ENCODE data around the gene MADD.
A peak's percentile ranks its signal among the peaks of the same experiment; 100 is the strongest.

The MADD gene

GRCh38 chr11:47357985-47358730, 88.2 kb downstream of the MADD start:
- H3K27ac Mint-ChIP-seq, result no peak overlapping the region
- H3K27me3 Mint-ChIP-seq, result no peaks in the 10 kb centered on the region
- no peak overlapping the region for H3K4me3 Mint-ChIP-seq
- H3K36me3 Mint-ChIP-seq, result peaks cover 23% of the 10 kb centered on the region
- H3K4me1 Mint-ChIP-seq, result peaks cover 20% of the 10 kb centered on the region
- ATAC-seq, result no peak
- H3K9me3 Mint-ChIP-seq, result no peaks in the 10 kb centered on the region

GRCh38 chr11:47358731-47359051, 88.8 kb downstream of the MADD start:
- no peak for ATAC-seq
- no peaks in the 10 kb centered on the region for H3K9me3 Mint-ChIP-seq
- H3K27me3 Mint-ChIP-seq, result no peaks in the 10 kb centered on the region
- no peak overlapping the region for H3K4me3 Mint-ChIP-seq
- peaks cover 20% of the 10 kb centered on the region for H3K4me1 Mint-ChIP-seq
- H3K36me3 Mint-ChIP-seq, result peaks cover 23% of the 10 kb centered on the region
- H3K27ac Mint-ChIP-seq, result no peak overlapping the region

- Mint-ChIP-seq H3K9me3 (no peaks in the 10 kb centered on the region), H3K4me1 (peaks cover 21% of the 10 kb centered on the region), H3K27me3 (no peaks in the 10 kb centered on the region), H3K27ac (no peak overlapping the region), H3K36me3 (peaks cover 23% of the 10 kb centered on the region), H3K4me3 (no peak overlapping the region)
- ATAC-seq, result no peak
Observed at GRCh38 chr11:47359162-47359561, 89.2 kb downstream of the MADD start.

- no peaks in the 10 kb centered on the region for H3K27me3 Mint-ChIP-seq
- no peak overlapping the region for H3K27ac Mint-ChIP-seq
- H3K36me3 Mint-ChIP-seq, result peaks cover 23% of the 10 kb centered on the region
- peaks cover 25% of the 10 kb centered on the region for H3K4me1 Mint-ChIP-seq
- H3K9me3 Mint-ChIP-seq, result no peaks in the 10 kb centered on the region
- no peak overlapping the region for H3K4me3 Mint-ChIP-seq
- ATAC-seq, result no peak
Observed at GRCh38 chr11:47359586-47359985, 89.7 kb downstream of the MADD start.

- ATAC-seq, result no peak
- Mint-ChIP-seq H3K9me3 (no peaks in the 10 kb centered on the region), H3K4me1 (peaks cover 28% of the 10 kb centered on the region), H3K27me3 (no peaks in the 10 kb centered on the region), H3K4me3 (no peak overlapping the region), H3K36me3 (peaks cover 21% of the 10 kb centered on the region), H3K27ac (no peak overlapping the region)
Observed at GRCh38 chr11:47360341-47360740, 90.4 kb downstream of the MADD start.

GRCh38 chr11:47361419-47361818, 91.5 kb downstream of the MADD start:
- peaks cover 37% of the 10 kb centered on the region for H3K4me1 Mint-ChIP-seq
- H3K36me3 Mint-ChIP-seq, result peaks cover 29% of the 10 kb centered on the region
- H3K27ac Mint-ChIP-seq, result peak overlapping the region; percentile 65
- peaks cover 3% of the 10 kb centered on the region for H3K9me3 Mint-ChIP-seq
- no peak for ATAC-seq
- no peaks in the 10 kb centered on the region for H3K27me3 Mint-ChIP-seq
- H3K4me3 Mint-ChIP-seq, result no peak overlapping the region

- Mint-ChIP-seq H3K27me3 (no peaks in the 10 kb centered on the region), H3K27ac (peak overlapping the region; percentile 84), H3K4me3 (peak overlapping the region; percentile 50), H3K9me3 (peaks cover 3% of the 10 kb centered on the region), H3K4me1 (peaks cover 61% of the 10 kb centered on the region), H3K36me3 (peaks cover 52% of the 10 kb centered on the region)
- peak; percentile 94 for ATAC-seq
Observed at GRCh38 chr11:47366020-47366490, 96.1 kb downstream of the MADD start.

- no peak for ATAC-seq
- Mint-ChIP-seq H3K27ac (peak overlapping the region; percentile 45), H3K9me3 (peaks cover 3% of the 10 kb centered on the region), H3K27me3 (no peaks in the 10 kb centered on the region), H3K4me3 (no peak overlapping the region), H3K4me1 (peaks cover 76% of the 10 kb centered on the region), H3K36me3 (peaks cover 59% of the 10 kb centered on the region)
Observed at GRCh38 chr11:47369676-47370075, 99.7 kb downstream of the MADD start.

GRCh38 chr11:47372422-47372821, 102.5 kb downstream of the MADD start:
- no peak for ATAC-seq
- Mint-ChIP-seq H3K4me3 (no peak overlapping the region), H3K27ac (peak overlapping the region; percentile 62), H3K4me1 (peaks cover 79% of the 10 kb centered on the region), H3K36me3 (peaks cover 55% of the 10 kb centered on the region), H3K27me3 (no peaks in the 10 kb centered on the region), H3K9me3 (no peaks in the 10 kb centered on the region)

GRCh38 chr11:47373876-47374719, 104.2 kb downstream of the MADD start:
- Mint-ChIP-seq H3K36me3 (peaks cover 53% of the 10 kb centered on the region), H3K27ac (no peak overlapping the region), H3K4me3 (peak overlapping the region; percentile 42), H3K27me3 (no peaks in the 10 kb centered on the region), H3K4me1 (peaks cover 70% of the 10 kb centered on the region), H3K9me3 (no peaks in the 10 kb centered on the region)
- ATAC-seq, result no peak

- Mint-ChIP-seq H3K9me3 (no peaks in the 10 kb centered on the region), H3K27ac (no peak overlapping the region), H3K36me3 (peaks cover 47% of the 10 kb centered on the region), H3K27me3 (no peaks in the 10 kb centered on the region), H3K4me3 (peak overlapping the region; percentile 54), H3K4me1 (peaks cover 64% of the 10 kb centered on the region)
- no peak for ATAC-seq
Observed at GRCh38 chr11:47374720-47375019, 104.7 kb downstream of the MADD start.

GRCh38 chr11:47375020-47375419, 105.1 kb downstream of the MADD start:
- Mint-ChIP-seq H3K4me3 (peak overlapping the region; percentile 54), H3K36me3 (peaks cover 44% of the 10 kb centered on the region), H3K4me1 (peaks cover 61% of the 10 kb centered on the region), H3K27me3 (no peaks in the 10 kb centered on the region), H3K9me3 (no peaks in the 10 kb centered on the region), H3K27ac (no peak overlapping the region)
- no peak for ATAC-seq

GRCh38 chr11:47375546-47376085, 105.7 kb downstream of the MADD start:
- no peak overlapping the region for H3K27ac Mint-ChIP-seq
- H3K9me3 Mint-ChIP-seq, result no peaks in the 10 kb centered on the region
- H3K4me3 Mint-ChIP-seq, result no peak overlapping the region
- no peaks in the 10 kb centered on the region for H3K27me3 Mint-ChIP-seq
- H3K36me3 Mint-ChIP-seq, result peaks cover 41% of the 10 kb centered on the region
- no peak for ATAC-seq
- peaks cover 56% of the 10 kb centered on the region for H3K4me1 Mint-ChIP-seq

GRCh38 chr11:47376107-47376524, 106.2 kb downstream of the MADD start:
- Mint-ChIP-seq H3K27me3 (no peaks in the 10 kb centered on the region), H3K9me3 (no peaks in the 10 kb centered on the region), H3K36me3 (peaks cover 36% of the 10 kb centered on the region), H3K4me1 (peaks cover 51% of the 10 kb centered on the region), H3K27ac (no peak overlapping the region), H3K4me3 (no peak overlapping the region)
- ATAC-seq, result no peak

GRCh38 chr11:47376525-47377371, 106.8 kb downstream of the MADD start:
- Mint-ChIP-seq H3K4me3 (no peak overlapping the region), H3K36me3 (peaks cover 33% of the 10 kb centered on the region), H3K4me1 (peaks cover 48% of the 10 kb centered on the region), H3K9me3 (no peaks in the 10 kb centered on the region), H3K27ac (no peak overlapping the region), H3K27me3 (no peaks in the 10 kb centered on the region)
- peak; percentile 66 for ATAC-seq
